HEK293T (cell line): Measurements from ENCODE around the gene EPM2AIP1.

Experiments
- ARNT ChIP-seq: fragments of 450-650 bp; IDR thresholded peaks from 2 replicates; pipeline ENCODE4 v1.6.1; 2017; ENCODE audit warnings: mild to moderate bottlenecking
- BHLHE40 ChIP-seq: fragments of 450-650 bp; IDR thresholded peaks from 2 replicates; pipeline ENCODE4 v1.6.1; 2016; ENCODE audit warnings: mild to moderate bottlenecking, moderate library complexity, borderline replicate concordance
- CTBP1 ChIP-seq: fragments of 450-650 bp; IDR thresholded peaks from 2 replicates; pipeline ENCODE4 v1.6.1; 2016; ENCODE audit warnings: borderline replicate concordance
- ELF4 ChIP-seq: fragments of 450-650 bp; IDR thresholded peaks from 2 replicates; pipeline ENCODE4 v1.6.1; 2017; ENCODE audit warnings: antibody characterized with exemption
- FOXA1 ChIP-seq: fragments of 450-650 bp; IDR thresholded peaks from 2 replicates; pipeline ENCODE4 v1.6.1; 2016; ENCODE audit warnings: mild to moderate bottlenecking
- FOXK2 ChIP-seq: fragments of 450-650 bp; IDR thresholded peaks from 2 replicates; pipeline ENCODE4 v1.6.1; 2016; ENCODE audit warnings: mild to moderate bottlenecking
- FOXM1 ChIP-seq: fragments of 450-650 bp; IDR thresholded peaks from 2 replicates; pipeline ENCODE4 v1.6.1; 2017; ENCODE audit warnings: mild to moderate bottlenecking, borderline replicate concordance
- LEF1 ChIP-seq: fragments of 450-650 bp; IDR thresholded peaks from 2 replicates; pipeline ENCODE4 v1.6.1; 2017; ENCODE audit warnings: mild to moderate bottlenecking, borderline replicate concordance
- SP1 ChIP-seq: fragments of 450-650 bp; IDR thresholded peaks from 2 replicates; pipeline ENCODE4 v1.6.1; 2017
- SUZ12 ChIP-seq: fragments of 450-650 bp; IDR thresholded peaks from 2 replicates; pipeline ENCODE4 v1.6.1; 2016; ENCODE audit warnings: mild to moderate bottlenecking
- TARDBP ChIP-seq: fragments of 450-650 bp; IDR thresholded peaks from 2 replicates; pipeline ENCODE4 v1.6.1; 2016
- ZNF384 ChIP-seq: fragments of 450-650 bp; IDR thresholded peaks from 2 replicates; pipeline ENCODE4 v1.6.1; 2016

- no peak for TF ChIP-seq FOXK2
- TF ChIP-seq SP1, result no peak
- no peak for TF ChIP-seq LEF1
- no peak for TF ChIP-seq FOXA1
- TF ChIP-seq ARNT, result no peak
- no peak for TF ChIP-seq BHLHE40
- TF ChIP-seq SUZ12, result no peak
- TF ChIP-seq ZNF384, result no peak
- TF ChIP-seq ELF4, result no peak
- TF ChIP-seq FOXM1, result no peak
- TF ChIP-seq TARDBP, result no peak
- no peak for TF ChIP-seq CTBP1
Observed at GRCh38 chr3:36956155-36956554, 36.8 kb downstream of the EPM2AIP1 start.
